Stimulated activated CD4-positive, alpha-beta T cell treated with anti-CD3 and anti-CD28 coated beads, Interleukin-2, amount 100 ng/mL, for 24 hours (primary cell): Measurements from ENCODE around the gene DNAH5.
A peak's percentile ranks its signal among the peaks of the same experiment; 100 is the strongest.
"Not testable (repeated sequence)": the region's sequence is repeated elsewhere in the genome, so short reads cannot be mapped to it uniquely, and the experiment has no call there.

Experiments used
- DNase-seq, 2 donors: peaks; one replicate each; pipeline ENCODE4 v3.0.0-alpha.2; 2020

DNAH5 gene, protein sequence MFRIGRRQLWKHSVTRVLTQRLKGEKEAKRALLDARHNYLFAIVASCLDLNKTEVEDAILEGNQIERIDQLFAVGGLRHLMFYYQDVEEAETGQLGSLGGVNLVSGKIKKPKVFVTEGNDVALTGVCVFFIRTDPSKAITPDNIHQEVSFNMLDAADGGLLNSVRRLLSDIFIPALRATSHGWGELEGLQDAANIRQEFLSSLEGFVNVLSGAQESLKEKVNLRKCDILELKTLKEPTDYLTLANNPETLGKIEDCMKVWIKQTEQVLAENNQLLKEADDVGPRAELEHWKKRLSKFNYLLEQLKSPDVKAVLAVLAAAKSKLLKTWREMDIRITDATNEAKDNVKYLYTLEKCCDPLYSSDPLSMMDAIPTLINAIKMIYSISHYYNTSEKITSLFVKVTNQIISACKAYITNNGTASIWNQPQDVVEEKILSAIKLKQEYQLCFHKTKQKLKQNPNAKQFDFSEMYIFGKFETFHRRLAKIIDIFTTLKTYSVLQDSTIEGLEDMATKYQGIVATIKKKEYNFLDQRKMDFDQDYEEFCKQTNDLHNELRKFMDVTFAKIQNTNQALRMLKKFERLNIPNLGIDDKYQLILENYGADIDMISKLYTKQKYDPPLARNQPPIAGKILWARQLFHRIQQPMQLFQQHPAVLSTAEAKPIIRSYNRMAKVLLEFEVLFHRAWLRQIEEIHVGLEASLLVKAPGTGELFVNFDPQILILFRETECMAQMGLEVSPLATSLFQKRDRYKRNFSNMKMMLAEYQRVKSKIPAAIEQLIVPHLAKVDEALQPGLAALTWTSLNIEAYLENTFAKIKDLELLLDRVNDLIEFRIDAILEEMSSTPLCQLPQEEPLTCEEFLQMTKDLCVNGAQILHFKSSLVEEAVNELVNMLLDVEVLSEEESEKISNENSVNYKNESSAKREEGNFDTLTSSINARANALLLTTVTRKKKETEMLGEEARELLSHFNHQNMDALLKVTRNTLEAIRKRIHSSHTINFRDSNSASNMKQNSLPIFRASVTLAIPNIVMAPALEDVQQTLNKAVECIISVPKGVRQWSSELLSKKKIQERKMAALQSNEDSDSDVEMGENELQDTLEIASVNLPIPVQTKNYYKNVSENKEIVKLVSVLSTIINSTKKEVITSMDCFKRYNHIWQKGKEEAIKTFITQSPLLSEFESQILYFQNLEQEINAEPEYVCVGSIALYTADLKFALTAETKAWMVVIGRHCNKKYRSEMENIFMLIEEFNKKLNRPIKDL (N-terminal part only)

DNA sequence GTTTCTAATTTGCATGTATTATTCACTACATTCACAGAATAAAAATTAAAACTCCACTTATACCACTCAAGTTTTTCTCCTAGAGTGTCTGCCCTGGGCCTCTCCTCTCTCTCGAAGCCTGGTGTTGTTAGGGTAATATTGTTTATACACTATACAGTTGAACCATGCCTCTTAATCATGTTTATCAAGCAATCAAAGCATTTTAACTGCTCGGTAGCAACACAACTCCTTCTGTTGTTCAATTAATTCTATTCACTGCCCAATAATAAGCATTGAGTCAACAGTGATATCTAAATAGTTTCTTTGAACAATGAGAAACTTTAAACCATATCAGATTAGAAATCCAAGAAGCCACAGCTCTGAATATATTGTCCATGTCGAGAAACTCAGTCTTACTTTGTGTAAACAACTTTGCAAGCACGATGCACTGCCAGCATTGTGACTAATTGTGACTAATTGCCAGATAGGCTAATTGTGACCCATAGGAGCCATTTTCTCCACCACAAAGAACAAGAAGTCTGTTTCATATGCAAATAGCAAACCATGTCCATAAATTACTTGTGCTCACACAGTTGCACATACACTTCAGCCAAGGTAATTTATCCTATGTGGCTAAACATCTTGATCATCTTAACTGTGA is at the start of gene DNAH5:
Gene DNAH5 (minus strand): TSS at position 129 of the 640 bp plus-strand sequence. CDS start 250 bp downstream, outside the sequence.
- DNase-seq: no peak

DNA sequence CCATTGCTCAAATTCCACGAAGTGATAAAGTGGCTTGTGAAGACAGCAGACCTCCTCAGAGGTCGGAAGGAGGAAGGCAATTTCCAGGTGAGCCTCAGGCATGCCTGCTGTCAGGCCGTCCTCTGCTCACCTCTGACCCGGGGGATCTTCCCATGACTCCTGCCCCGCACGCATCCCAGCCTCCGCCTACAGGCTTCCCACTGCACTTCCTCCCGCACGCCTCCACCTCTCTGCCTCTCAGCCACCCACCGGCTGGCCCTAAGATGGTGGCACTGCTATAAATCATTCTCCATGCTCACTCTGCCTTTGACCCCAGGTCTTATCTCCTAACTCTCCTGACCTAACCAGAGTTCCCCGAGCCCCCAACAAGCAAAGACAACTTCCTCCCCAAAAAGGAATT is 49.4 kb upstream of the DNAH5 start:
- DNase-seq: no peak

DNA sequence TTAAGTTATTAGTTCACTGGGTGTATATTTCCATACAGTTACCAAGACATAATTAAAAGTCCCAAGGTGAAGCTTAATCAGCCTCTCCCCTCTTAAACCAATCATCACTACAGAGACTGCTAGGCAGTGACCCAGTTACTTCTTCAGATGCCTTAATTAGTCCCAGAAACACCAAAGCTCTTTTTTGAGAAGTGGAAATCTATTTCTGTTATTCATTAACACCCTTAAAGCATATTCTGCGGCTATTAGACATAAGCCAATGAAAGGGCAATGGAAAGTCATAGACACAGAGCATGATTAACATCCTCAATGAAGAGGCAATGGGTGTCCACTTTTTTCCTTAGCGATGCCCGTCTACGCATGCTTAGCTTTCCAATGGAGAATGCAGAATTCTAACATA is 48.3 kb upstream of the DNAH5 start:
- no peak for DNase-seq

DNA sequence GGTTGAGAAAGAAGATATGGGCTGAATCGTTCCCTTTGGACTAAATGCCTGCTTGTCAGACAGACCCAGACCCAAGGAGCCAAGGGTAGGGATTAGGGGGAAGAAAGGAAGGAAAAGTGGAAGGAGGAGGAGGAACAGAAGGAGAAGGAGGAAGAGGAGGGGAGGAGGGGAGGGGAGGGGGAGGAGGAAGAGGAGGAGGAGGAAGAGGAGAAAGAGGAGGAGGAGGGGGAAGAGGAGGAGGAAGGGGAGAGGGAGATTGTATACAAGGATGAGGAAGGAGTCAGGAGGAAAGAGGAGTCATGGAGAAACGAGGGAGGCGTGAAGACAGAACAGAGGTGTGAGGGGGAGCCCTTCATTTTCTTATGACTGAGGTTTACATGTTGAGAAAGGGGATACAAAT is 46.9 kb upstream of the DNAH5 start:
- DNase-seq: no peak

DNA sequence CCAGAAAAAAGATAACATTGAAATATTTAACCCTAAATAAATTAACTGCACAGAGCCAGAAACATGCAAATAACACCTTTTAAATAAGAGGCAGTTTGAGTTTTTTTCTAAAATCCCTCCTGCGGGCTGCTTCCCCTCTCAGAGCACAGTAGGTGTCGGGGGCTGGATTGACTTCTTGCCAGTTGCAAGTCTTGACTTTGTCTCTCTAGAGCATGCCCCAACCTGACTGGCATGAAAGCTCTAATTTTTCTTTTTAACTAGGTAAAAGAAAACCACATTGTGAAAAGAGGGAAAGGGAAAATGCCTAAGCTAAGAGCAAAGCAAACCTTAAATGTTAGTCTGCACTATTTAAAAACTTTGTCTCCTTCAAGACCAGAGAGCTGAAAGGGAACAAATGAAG is 46.4 kb upstream of the DNAH5 start:
- no peak for DNase-seq

DNA sequence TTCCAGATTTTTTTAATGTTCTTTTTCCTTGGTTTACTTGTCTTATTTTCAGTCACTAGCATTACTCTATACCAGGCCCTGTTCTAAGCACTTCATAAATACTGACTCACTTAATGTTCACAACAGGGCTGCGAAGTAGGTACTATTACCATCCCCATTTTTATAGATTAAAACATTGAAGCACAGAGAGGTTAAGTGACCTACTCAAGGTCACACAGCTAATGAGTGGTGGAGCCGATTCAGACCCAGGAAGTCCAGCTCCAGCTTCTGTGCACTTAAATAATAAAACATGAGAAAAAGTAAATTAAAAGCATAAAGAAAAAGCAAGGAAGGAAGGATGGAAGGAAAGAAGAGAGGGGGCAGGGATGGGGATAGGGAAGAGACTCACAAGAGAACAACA is 45.3 kb upstream of the DNAH5 start:
- no peak for DNase-seq

DNA sequence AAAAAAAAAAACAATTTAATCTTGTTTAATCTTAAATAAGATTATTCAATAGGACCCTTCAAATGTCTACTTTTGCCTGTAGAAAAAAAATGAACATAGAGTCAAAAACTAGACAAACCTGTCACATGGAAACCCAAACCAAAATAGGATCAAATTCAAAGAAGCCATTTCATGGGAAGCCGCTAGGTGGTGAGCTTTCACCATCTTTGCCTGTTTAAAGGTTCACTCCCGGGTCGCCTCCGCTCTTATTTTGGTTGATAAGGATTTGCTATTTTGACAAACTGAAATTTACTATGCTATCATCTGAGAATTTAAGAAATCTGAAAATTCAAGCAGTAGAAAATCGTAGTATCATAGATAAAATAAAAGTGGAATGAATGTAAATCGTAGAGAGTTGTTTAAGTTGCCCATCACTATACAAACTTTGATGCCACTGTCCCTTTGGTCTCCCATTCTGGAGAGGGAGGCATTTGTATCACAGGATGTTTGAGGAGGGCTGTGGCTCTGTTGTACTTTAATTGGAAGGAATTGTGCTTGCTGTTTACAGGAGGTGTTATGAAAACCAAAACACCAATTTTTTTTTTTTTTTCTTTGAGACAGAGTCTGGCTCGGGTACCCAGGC is 43.5 kb upstream of the DNAH5 start:
- DNase-seq: peak in 1 of 2 donors; percentile 27

DNA sequence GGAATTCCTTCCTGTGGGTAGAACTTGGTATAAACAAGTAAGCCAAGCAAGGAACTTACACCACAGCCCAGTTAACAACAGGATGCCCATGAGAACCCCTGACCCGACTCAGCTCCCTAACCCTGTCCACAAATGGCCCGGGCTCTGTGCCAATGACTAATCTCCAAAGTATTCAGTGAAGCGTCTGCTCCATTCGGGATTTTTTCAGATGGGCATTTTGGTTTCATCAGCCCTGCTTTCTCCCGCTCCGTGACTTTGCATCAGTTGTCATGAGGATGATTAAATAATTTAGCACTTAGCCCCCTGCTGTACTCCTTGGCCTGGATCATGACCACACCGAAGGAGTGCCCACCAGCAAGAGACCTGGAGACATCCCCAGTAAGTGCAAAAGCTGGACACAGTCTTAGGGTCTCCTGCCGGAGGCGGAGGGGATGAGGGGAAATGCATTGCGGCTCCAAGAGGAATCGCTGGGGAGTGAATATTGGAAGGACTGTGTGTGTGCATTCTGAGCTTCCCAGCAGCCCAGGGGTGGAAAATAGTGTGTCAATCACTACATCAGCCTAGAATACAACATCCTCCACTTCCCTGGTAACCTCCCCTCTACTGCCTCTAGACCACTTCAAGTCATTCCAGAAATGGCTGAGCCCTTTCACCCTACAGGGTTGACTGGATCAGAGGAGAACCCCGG is 41.4 kb upstream of the DNAH5 start:
- no peak for DNase-seq

DNA sequence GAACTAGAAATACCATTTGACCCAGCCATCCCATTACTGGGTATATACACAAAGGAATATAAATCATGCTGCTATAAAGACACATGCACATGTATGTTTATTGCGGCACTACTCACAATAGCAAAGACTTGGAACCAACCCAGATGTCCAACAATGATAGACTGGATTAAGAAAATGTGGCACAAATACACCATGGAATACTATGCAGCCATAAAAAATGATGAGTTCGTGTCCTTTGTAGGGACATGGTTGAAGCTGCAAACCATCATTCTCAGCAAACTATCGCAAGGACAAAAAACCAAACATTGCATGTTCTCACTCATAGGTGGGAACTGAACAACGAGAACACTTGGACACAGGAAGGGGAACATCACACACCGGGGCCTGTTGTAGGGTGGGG is 40.4 kb upstream of the DNAH5 start:
- not testable (repeated sequence) for DNase-seq

DNA sequence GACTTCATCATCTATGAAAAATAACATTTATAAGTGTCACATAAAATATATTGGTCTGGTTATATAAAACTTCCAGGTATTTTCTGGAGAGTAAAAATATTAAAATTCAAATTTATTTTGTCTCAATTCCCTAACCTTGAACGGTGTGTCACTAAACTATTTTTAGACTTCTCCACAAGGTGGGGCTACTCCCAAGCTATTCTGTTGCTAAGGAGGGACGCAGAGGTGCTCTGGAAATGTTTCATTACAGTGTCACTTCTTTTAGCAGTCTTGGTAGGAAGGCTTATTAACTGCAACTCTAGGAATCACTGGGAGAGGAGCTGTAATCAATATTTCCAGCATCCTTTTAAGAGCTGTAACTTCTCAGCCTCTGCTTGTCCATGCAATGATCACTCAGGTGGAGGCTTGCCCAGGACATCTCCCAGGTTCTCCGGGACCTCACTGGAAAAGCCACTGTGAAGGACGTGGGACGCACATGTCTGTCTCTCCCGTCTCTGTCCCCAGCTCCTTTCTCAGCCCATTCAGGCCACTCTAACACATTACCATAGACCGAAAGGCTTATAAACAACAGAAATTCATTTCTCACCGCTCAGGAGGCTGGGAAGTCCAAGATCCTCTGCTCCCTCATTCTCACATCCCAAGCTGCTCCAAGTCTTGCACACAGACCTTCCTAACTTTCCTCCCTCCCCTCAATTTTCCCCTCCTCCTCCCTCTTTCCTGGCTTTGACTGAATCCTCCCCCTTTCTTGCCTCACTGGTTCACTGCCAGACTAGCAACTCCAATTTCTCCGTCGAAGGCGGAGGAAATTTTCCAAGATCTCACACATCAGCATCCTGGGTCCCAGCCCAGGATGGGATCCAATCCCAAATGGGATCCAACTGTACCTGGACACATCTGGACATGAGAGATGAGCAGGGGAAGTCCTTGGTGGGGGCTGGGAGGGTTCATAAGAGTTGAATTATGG is 32.7 kb upstream of the DNAH5 start:
- DNase-seq: no peak

DNA sequence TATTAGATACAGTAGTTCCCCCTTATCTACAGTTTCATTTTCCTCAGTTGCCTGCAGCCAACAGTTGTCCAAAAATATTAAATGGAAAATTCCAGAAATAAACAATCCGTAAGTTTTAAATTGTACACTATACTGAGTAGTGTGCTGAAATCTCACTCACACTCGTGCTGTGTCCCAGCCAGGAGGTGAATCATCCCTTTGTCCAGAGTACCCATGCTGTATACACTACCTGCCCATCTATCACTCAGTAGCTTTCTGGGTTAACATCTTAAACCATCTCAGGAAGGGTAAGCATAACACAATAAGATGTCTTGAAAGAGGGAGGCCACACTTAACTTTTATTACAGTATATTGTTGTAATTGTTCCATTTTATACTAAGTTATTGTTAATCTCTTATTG is 31.7 kb upstream of the DNAH5 start:
- no peak for DNase-seq

DNA sequence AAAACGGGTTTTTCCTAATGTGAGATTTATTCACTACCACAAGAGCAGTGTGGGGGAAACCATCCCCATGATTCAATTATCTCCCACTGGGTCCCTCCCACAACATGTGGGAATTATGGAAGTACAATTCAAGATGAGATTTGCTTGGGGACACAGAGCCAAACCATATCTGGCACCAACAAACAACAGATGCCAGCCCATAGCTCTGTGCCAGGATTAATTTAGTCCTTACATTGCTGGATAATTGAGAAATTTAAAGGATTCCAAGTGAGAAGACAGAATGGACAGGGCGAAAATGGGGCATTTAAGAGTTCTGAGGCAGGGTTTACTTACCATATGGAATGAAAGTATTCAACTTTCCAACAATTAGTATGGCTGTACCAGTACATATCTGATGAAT is 30.8 kb upstream of the DNAH5 start:
- DNase-seq: no peak

DNA sequence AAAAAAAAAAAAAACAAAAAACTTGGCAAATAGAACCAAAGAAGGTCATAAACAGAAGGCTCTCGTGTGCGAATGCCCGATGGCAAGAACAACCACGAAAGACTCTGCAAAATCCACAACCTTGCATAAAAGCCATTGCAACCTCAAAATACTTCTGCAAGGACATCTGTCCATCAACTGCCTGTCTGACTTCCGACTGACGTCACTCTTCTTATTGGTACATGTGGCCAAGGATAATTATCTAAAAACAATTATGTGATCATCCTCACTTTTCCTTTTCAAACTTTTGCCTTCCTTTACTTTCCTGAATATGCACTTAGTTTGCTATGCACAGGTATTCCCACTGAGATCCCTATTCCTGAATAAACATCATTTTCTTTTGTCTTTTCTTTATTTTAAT is 29.2 kb upstream of the DNAH5 start:
- no peak for DNase-seq

DNA sequence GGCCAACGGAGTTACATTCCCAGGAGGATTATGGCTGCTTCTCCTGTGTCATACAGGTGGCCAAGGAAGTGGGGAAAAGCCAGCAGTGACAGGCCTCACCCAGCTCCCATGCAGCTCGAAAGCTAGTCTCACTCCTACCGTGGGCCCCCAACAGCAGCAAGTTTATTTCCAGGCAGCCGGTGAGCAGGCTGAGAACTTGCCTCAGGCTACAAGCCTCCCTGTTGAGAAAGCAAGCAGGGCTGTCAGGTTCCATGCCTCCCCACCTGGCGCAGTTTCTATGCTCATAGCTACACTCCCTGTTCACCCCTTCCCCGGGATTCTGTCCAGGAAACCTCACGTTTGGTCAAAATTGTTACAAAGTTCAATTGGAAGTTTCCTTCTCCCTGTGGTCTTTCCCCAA is 27.5 kb upstream of the DNAH5 start:
- no peak for DNase-seq

DNA sequence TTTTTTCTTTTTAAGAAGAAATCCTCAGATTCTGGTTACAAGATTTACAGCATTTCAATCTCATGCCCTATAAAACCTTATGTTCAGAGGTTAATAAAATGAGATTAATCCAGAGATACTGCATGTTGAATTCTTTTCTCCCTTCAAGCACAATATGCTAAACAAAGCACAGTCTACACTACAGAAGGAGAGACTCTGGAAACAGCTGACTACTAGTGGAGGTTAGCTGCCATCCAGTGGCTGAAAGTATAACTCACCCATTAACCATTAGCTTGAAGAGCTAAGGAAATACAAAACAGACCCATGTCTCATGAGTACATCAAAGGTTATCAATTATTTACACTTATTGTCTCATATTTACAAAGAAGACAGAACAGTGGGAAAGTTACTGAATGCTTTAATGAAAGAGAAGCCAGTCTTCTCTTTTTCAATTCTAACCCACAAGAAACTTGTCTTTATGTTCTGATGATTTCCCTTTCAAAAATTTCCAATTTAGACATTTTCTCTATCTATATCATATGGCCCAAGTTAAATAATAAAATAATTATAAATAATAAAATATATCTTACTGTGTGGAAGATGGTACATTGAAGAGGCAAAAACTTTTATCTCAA is 12.7 kb upstream of the DNAH5 start:
- no peak for DNase-seq

DNA sequence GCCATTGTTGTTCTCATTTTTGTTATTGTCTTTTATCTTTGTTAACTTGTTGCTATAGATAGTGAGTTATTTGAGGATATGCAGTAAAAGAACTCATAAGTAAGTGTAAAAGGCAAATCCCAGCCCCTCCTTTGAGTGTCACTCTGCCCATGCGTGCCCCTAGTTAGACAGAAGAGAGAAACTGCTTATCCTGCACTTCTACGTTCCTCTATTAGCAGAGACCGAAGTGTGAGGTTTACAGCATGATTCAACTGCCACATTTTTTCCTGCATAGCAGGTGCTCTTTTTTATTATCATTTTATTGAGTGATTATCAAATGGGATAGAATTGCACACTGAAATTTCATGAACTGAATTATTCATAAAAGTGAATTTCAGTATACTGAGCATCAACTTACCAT is 12.0 kb upstream of the DNAH5 start:
- DNase-seq: no peak

DNA sequence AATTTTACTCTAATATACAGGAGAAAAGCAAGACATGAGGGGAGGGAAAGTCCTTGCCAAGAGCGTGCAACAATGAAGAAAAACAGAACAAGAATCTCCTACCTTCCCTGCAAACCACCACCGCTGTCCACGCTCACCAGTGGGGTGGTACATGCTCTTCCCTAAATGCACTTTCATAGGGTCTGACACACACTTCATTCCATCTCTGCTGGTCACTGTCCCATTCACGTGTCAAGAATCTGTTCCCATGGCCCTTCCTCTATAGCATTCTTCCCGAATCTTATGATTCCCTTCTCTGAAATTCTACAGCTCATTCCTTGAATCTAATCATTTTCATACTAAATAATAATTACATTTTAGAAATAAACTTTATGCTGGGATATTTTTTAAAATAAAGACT is 11.4 kb upstream of the DNAH5 start:
- no peak for DNase-seq

DNA sequence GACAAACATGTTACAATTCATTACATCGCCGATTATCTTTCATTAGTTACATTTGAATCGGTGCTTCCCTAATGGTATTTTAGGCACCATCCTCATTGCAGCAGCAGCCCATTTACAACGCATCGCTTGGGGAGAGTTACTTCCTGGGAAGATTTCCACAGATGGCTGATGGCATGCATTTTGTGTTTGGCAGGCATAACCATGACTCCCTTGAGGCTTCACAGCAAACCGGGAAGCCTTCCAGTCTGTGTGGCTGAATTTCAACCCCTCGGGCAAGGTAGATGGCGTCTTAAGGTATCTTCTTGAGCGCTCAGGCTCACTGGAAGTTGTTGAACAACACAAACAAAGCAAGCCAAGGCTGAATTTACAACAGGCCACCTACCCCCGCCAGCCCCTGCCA is 1.6 kb upstream of the DNAH5 start:
- DNase-seq: no peak

DNA sequence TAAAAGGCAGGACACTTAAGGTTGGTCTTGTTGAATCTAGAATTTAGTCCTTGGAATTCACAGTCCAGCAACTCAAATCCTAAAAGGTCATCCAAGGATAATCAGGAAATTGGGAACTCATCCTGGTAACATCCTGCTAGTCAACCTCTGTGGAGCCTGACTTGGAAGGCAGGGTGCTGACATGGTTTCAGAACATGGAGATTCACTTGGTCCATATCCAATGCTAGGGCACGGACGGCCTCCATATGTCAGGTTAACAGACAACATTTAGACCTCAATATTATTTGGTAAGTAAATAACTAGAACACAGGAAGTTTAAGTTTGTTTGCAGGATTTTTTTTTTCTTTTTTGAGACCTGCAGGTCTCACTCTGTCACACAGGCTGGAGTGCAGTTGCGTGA is 783 bp upstream of the DNAH5 start:
- no peak for DNase-seq

DNA sequence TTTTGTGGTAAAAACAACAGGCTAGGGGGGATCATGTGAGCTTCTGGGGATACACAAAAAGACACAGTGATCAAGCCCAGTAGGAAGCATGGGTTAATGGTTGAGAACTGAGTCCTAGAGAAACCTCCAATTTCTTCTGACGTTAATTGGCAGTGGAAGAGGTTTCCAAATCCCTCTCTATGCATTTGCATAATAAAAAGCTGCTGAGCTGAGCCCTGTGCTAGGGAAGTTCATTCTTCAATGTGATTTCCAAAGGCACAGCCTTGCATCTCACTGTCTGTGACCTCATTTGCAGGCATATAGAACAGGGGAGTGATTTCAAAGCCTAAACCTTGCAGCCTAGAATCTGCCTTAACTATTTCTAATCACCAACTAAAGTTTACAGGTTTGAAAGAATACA is 812 bp downstream of the DNAH5 start:
- no peak for DNase-seq
